Measurements from ENCODE around the gene ZNF618.
A peak's percentile ranks its signal among the peaks of the same experiment; 100 is the strongest.

The ZNF618 gene

DNA sequence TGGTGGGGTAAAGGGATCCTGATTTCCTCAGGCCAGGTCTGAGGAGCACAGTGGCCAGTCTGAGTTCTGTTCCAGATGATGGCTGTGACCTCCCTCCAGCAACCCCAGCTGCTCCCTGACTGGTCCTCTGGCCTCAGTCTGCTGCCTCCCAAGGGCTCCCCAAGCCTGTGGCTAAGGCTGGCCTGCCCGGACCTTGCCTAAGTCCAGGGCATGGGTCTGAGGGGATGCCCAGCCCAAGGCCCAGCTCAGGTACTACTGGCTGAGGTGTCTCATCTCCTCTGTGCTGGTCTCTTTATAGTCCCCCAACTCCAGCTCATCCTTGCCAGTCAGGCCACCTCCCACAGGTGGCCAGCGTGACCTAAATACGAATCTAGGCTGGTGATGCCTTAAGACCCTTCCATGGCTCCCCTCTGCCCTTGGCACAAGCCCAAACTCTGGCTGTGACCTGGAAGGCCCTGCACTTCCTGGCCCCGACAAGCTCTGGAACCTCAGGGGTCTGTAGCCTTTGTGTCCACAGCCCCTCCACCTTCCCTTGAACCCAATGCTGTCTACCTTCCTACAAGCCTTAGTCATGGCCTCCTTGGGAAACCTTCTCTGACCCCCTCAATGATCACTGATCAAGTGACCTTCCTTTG, 213.2 kb downstream of the ZNF618 start:
- H3K27ac ChIP-seq (ENCODE audit: low read length) = no peak overlapping the region
- H3K36me3 ChIP-seq (ENCODE audit: control insufficient read depth, low read depth, low read length) = no peaks in the 10 kb centered on the region
- no peak overlapping the region for H3K9ac ChIP-seq (ENCODE audit: low read length)
- H3K9me3 ChIP-seq (ENCODE audit: control insufficient read depth, low read depth, low read length) = no peaks in the 10 kb centered on the region
- H3K4me1 ChIP-seq (ENCODE audit: control insufficient read depth, low read depth, low read length) = no peaks in the 10 kb centered on the region
- no peaks in the 10 kb centered on the region for H3K27me3 ChIP-seq (ENCODE audit: control insufficient read depth, insufficient read depth, low read length)
- H3K4me3 ChIP-seq (ENCODE audit: low read length) = no peak overlapping the region

DNA sequence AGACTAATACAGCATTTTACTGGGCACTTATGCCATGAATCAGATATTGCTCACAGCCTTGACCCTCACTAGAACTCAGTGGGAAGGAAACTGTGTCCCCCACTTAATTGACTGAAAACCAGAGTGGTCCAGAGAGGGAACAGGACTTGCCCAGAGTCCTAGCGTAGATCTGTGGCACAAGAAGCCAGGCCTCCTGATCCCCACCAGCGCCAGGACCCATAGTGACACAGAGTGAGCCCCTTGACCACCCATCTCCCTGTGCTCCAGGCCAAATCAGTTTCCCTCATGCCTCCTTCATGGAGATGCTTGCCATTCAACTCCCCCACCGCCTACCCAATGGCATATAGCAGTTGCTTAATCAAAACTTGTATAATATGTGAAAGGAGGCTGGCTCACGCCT, 214.7 kb downstream of the ZNF618 start:
- no peak overlapping the region for H3K4me3 ChIP-seq (ENCODE audit: low read length)
- no peaks in the 10 kb centered on the region for H3K36me3 ChIP-seq (ENCODE audit: control insufficient read depth, low read depth, low read length)

DNA sequence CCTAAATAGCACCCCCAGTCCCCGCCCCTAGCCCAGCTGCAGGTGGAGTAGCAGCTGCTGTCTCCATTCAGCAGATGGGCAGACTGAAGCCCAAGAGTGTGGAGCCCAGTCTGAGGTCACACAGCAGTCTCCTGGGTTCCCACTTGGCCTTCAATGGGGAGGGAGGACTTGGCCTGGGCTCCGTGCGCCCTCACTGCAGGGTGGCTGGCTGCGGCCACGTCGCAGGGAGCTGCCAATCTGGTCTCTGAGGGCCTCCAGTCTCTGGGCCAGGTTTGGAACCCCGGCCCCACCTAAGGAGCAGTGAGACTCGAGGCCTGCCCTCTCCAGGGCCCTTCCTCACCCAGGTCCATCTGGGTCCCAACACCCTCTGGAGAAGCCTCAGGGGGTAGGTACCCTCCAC, 215.6 kb downstream of the ZNF618 start:
- Histone ChIP-seq H3K36me3 (ENCODE audit: control insufficient read depth, low read depth, low read length) (no peaks in the 10 kb centered on the region), H3K4me1 (ENCODE audit: control insufficient read depth, low read depth, low read length) (no peaks in the 10 kb centered on the region), H3K4me3 (ENCODE audit: low read length) (no peak overlapping the region), H3K9me3 (ENCODE audit: control insufficient read depth, low read depth, low read length) (no peaks in the 10 kb centered on the region), H3K9ac (ENCODE audit: low read length) (no peak overlapping the region), H3K27me3 (ENCODE audit: control insufficient read depth, insufficient read depth, low read length) (peaks cover 4% of the 10 kb centered on the region), H3K27ac (ENCODE audit: low read length) (no peak overlapping the region)

More for the DNA sequence above, 214.7 kb downstream of the ZNF618 start:
- H3K27me3 ChIP-seq (ENCODE audit: control insufficient read depth, insufficient read depth, low read length) = no peaks in the 10 kb centered on the region
- H3K4me1 ChIP-seq (ENCODE audit: control insufficient read depth, low read depth, low read length) = no peaks in the 10 kb centered on the region
- no peaks in the 10 kb centered on the region for H3K9me3 ChIP-seq (ENCODE audit: control insufficient read depth, low read depth, low read length)
- H3K27ac ChIP-seq (ENCODE audit: low read length) = no peak overlapping the region
- H3K9ac ChIP-seq (ENCODE audit: low read length) = no peak overlapping the region

DNA sequence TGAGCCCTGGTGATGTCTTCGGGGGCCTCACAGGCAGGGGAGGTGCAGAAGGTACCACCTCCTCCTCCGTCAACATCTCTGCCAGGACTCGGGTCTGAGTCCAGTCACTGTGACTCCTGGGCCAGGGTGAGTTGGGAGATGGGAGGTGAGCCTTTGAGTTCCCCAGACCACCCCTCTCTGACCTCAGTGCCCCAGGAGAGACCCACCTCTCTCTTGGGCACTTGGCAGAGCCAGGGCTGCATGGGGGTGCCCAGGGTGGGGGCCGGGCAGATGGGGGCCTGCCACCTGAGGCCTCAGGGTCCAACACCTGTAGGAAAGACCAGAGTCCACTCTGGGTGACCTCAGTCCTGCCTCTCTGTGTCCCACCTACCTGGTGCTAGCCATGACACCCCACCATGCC, 216.2 kb downstream of the ZNF618 start:
- Histone ChIP-seq H3K27me3 (ENCODE audit: control insufficient read depth, insufficient read depth, low read length) (peaks cover 10% of the 10 kb centered on the region), H3K9me3 (ENCODE audit: control insufficient read depth, low read depth, low read length) (no peaks in the 10 kb centered on the region), H3K27ac (ENCODE audit: low read length) (no peak overlapping the region), H3K9ac (ENCODE audit: low read length) (no peak overlapping the region), H3K4me3 (ENCODE audit: low read length) (no peak overlapping the region), H3K36me3 (ENCODE audit: control insufficient read depth, low read depth, low read length) (no peaks in the 10 kb centered on the region), H3K4me1 (ENCODE audit: control insufficient read depth, low read depth, low read length) (no peaks in the 10 kb centered on the region)

DNA sequence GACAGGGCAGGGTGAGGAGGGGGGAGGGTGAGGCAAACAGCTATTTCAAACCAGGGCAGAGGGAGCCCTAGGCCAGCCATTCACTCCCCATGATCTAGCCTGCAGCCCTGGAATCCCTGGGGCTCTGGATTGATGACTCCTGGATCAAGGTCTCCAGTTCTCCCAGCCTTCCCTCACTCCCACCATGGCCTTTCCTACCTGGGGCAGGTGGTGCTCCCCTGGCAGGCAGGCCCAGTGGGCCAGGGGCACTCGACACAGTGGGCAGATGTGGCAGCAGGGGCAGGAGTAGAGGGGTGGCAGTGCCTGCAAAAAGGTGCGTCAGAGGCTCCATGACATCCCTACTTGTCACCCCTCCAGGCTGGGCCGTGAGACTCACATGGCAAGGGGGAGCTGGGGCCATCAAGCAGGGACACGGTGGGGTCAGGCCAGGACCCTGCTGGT, 216.9 kb downstream of the ZNF618 start:
- peaks cover 17% of the 10 kb centered on the region for H3K27me3 ChIP-seq (ENCODE audit: control insufficient read depth, insufficient read depth, low read length)
- H3K4me1 ChIP-seq (ENCODE audit: control insufficient read depth, low read depth, low read length) = no peaks in the 10 kb centered on the region
- no peaks in the 10 kb centered on the region for H3K36me3 ChIP-seq (ENCODE audit: control insufficient read depth, low read depth, low read length)
- no peak overlapping the region for H3K9ac ChIP-seq (ENCODE audit: low read length)
- H3K9me3 ChIP-seq (ENCODE audit: control insufficient read depth, low read depth, low read length) = no peaks in the 10 kb centered on the region
- no peak overlapping the region for H3K4me3 ChIP-seq (ENCODE audit: low read length)
- H3K27ac ChIP-seq (ENCODE audit: low read length) = no peak overlapping the region

DNA sequence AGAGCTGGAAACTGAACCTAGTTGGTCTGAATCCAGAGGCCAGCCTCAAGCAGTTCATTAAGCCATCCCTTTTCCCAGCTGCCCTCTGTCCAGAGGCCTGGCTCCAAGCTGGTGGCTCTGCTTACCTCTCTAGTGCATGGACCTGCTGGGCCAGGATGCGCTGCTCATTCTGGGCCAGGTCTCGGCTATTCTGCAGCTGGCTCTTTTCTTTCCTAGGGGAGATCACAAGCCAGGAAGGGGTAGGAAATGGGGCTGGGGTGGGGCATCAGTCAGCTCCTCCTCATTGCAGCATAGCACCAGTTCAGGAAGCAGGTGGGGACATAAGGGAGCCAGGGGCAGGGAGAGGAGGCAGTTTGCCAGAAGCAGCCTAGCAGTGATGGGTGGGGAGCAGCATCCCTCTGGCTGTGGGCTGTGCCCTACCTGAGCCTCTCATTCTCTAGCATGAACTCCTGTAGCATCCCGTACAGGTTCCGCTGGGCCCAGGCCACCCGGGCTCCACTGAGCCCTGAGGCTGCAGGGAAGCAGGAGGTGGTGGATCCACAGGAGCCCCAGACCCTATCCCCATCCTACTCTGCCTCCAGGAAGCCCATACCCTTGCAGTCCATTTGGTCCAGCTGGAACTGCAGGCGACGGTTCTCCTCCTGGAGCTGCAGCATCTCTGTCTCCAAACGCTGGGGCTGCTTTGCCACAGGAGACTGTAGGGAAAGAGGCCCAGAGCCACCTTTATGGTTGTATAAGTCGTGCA, 217.8 kb downstream of the ZNF618 start:
- H3K36me3 ChIP-seq (ENCODE audit: control insufficient read depth, low read depth, low read length) = no peaks in the 10 kb centered on the region
- peaks cover 20% of the 10 kb centered on the region for H3K27me3 ChIP-seq (ENCODE audit: control insufficient read depth, insufficient read depth, low read length)
- peaks cover 1% of the 10 kb centered on the region for H3K4me1 ChIP-seq (ENCODE audit: control insufficient read depth, low read depth, low read length)
- no peaks in the 10 kb centered on the region for H3K9me3 ChIP-seq (ENCODE audit: control insufficient read depth, low read depth, low read length)
- H3K27ac ChIP-seq (ENCODE audit: low read length) = no peak overlapping the region
- no peak overlapping the region for H3K9ac ChIP-seq (ENCODE audit: low read length)
- no peak overlapping the region for H3K4me3 ChIP-seq (ENCODE audit: low read length)

DNA sequence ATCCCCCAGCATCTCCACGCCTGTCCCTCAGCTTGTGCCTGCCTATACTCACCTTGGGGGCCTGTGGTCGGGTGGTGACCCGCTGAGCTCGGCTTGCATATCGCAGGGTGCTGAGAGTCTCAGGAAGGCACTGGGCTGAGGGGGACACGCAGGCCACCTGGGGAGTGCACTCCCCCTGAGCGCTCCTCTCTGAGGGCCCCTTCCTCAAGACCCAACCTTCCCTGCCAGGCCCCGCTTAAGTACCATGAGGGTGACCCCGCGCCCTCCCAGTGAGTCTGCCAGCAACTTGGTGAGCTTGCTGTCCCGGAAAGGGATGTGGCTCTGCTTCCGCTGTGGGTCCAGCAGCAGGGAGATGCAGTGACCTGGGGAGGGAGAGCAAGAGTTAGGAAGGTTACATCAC, 218.9 kb downstream of the ZNF618 start:
- no peak overlapping the region for H3K4me3 ChIP-seq (ENCODE audit: low read length)
- no peak overlapping the region for H3K9ac ChIP-seq (ENCODE audit: low read length)
- H3K4me1 ChIP-seq (ENCODE audit: control insufficient read depth, low read depth, low read length) = peaks cover 10% of the 10 kb centered on the region
- H3K27me3 ChIP-seq (ENCODE audit: control insufficient read depth, insufficient read depth, low read length) = peaks cover 30% of the 10 kb centered on the region
- no peak overlapping the region for H3K27ac ChIP-seq (ENCODE audit: low read length)
- no peaks in the 10 kb centered on the region for H3K9me3 ChIP-seq (ENCODE audit: control insufficient read depth, low read depth, low read length)
- no peaks in the 10 kb centered on the region for H3K36me3 ChIP-seq (ENCODE audit: control insufficient read depth, low read depth, low read length)

DNA sequence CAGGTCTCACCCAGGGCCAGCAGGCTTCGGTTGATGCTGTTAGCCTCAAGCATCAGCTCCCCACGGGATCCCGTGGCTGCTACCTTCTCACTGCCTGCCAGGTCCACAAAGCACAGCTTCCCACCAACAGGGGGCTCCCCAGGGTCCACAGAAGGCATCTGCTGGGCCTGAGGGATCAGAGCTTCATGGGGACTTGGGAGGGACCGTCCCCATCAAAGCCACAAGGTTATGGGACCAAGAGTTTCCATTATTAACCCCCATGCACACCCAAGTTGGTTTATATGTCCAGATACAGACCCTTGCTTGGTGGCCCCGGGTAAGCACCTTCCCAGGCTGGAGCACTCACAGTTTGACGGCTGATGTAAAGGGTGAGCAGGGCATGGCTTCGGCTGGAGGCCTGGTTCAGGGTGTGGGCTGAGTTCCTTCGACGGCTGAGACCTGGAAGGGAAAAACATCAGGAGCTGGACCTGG, 220.0 kb downstream of the ZNF618 start:
- H3K9me3 ChIP-seq (ENCODE audit: control insufficient read depth, low read depth, low read length) = no peaks in the 10 kb centered on the region
- H3K36me3 ChIP-seq (ENCODE audit: control insufficient read depth, low read depth, low read length) = no peaks in the 10 kb centered on the region
- no peak overlapping the region for H3K4me3 ChIP-seq (ENCODE audit: low read length)
- no peak overlapping the region for H3K9ac ChIP-seq (ENCODE audit: low read length)
- peaks cover 36% of the 10 kb centered on the region for H3K27me3 ChIP-seq (ENCODE audit: control insufficient read depth, insufficient read depth, low read length)
- no peak overlapping the region for H3K27ac ChIP-seq (ENCODE audit: low read length)
- H3K4me1 ChIP-seq (ENCODE audit: control insufficient read depth, low read depth, low read length) = peaks cover 11% of the 10 kb centered on the region

DNA sequence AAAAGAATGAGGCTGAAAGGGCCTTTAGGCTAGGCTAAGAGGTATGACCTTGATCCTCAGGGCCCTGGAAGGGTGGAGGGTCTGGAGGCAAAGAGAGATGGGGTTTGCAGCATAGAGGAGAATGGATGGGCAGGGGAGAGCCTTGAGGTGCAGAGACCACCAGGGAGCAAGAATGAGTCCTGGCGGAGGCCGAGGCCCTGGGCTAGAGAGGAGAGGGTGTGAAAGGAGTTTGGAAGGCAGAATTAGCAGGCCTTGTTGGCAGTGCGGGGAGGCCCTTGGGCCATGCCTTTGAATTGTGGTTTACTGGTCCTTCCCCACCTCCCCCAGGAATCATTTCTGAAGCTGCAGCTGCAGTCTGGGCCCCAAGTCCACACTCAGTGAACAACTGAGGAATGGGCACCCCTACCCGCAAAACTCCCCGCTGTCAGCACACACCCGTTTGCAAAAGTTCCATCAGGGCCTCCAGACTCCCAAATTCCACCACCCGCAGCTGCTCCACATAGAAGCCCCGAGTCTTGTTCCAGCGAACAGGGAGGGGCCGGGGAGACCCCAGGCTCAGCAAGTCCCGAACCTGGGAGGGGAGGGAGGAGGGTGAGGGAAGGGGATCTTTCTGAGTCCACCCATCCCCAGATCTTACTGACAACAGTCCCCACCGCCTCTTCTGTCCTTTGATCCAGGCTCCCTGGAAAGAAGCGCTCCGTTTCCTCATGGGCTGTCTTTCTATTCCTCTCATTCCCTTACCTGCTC, 220.9 kb downstream of the ZNF618 start:
- Histone ChIP-seq H3K36me3 (ENCODE audit: control insufficient read depth, low read depth, low read length) (no peaks in the 10 kb centered on the region), H3K4me1 (ENCODE audit: control insufficient read depth, low read depth, low read length) (peaks cover 11% of the 10 kb centered on the region), H3K4me3 (ENCODE audit: low read length) (no peak overlapping the region), H3K27me3 (ENCODE audit: control insufficient read depth, insufficient read depth, low read length) (peaks cover 36% of the 10 kb centered on the region), H3K9ac (ENCODE audit: low read length) (no peak overlapping the region), H3K9me3 (ENCODE audit: control insufficient read depth, low read depth, low read length) (no peaks in the 10 kb centered on the region), H3K27ac (ENCODE audit: low read length) (no peak overlapping the region)

DNA sequence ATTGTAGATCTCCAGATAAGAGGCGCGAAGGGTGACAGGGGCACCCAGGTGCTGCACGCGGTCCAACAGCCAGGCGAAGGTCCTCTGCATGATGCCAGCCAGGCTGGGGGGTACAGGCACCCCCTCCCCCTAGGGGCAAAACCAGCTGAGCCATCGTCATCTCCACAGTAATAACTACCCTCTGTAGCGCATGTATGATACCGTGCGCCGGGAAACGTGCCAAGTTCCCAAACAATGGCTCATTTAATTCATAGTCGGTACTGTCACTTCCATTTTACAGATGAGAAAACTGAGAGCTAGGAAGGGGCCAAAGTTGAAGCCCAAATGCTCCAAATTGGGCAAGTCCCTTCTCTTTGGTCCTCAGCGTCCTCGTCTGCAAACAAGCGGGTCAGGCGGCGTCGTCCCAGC, 221.5 kb downstream of the ZNF618 start:
- peaks cover 36% of the 10 kb centered on the region for H3K27me3 ChIP-seq (ENCODE audit: control insufficient read depth, insufficient read depth, low read length)

DNA sequence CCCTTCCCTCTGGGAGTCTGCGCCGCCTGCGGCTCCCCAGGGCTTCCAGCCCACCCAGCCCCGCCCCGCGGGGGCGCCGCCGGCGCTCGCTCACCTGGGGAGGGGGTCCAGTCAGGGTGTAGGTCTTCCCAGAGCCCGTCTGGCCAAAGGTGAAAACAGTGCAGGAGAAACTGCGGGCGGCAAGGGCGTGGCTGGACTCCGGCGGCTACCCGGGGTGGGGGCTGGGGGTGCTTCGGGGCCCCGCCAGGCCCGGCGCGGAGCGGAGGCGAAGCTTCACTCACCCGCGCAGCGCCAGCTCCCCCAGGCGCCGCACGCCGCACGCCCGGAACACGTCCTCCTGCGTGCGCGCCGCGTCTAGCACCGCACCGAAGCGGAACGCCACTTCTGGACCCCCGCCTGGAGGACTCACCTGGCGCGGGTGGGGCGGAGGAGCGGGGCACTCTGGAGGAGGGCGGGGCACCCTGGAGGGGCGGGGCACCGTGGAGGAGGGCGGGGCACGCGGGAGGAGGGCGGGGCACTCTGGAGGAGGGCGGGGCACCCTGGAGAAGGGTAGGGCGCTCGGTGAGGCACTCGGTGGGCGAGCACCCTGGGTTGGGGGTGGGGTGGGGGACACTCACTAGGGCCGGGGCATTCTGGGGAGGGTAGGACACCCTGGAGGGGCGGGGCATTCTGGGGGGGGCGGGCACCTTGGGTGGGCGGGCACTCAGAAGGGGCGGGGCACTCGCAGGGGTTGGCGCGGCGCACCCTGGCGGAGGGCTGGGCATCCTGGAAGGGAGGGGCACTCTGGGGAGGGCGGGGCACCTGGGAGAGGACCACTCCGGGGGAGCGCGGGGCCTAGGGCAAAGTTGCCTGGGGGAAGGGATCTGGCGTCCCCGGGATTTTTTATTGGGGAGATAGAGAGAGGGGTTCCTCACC, 222.2 kb downstream of the ZNF618 start:
- H3K27ac ChIP-seq (ENCODE audit: low read length) = no peak overlapping the region
- H3K4me3 ChIP-seq (ENCODE audit: low read length) = peak overlapping the region; percentile 67
- no peaks in the 10 kb centered on the region for H3K36me3 ChIP-seq (ENCODE audit: control insufficient read depth, low read depth, low read length)
- no peaks in the 10 kb centered on the region for H3K9me3 ChIP-seq (ENCODE audit: control insufficient read depth, low read depth, low read length)
- peaks cover 36% of the 10 kb centered on the region for H3K27me3 ChIP-seq (ENCODE audit: control insufficient read depth, insufficient read depth, low read length)
- H3K9ac ChIP-seq (ENCODE audit: low read length) = no peak overlapping the region
- H3K4me1 ChIP-seq (ENCODE audit: control insufficient read depth, low read depth, low read length) = peaks cover 11% of the 10 kb centered on the region

More for the DNA sequence above, 221.5 kb downstream of the ZNF618 start:
- H3K4me3 ChIP-seq (ENCODE audit: low read length) = peak overlapping the region; percentile 51
- no peak overlapping the region for H3K9ac ChIP-seq (ENCODE audit: low read length)
- peaks cover 11% of the 10 kb centered on the region for H3K4me1 ChIP-seq (ENCODE audit: control insufficient read depth, low read depth, low read length)
- H3K36me3 ChIP-seq (ENCODE audit: control insufficient read depth, low read depth, low read length) = no peaks in the 10 kb centered on the region
- no peak overlapping the region for H3K27ac ChIP-seq (ENCODE audit: low read length)
- H3K9me3 ChIP-seq (ENCODE audit: control insufficient read depth, low read depth, low read length) = no peaks in the 10 kb centered on the region

Measured in iPS-18a (cell line).